Measurements from ENCODE around the gene ZDHHC20.
A peak's percentile ranks its signal among the peaks of the same experiment; 100 is the strongest.

Gene ZDHHC20

DNA sequence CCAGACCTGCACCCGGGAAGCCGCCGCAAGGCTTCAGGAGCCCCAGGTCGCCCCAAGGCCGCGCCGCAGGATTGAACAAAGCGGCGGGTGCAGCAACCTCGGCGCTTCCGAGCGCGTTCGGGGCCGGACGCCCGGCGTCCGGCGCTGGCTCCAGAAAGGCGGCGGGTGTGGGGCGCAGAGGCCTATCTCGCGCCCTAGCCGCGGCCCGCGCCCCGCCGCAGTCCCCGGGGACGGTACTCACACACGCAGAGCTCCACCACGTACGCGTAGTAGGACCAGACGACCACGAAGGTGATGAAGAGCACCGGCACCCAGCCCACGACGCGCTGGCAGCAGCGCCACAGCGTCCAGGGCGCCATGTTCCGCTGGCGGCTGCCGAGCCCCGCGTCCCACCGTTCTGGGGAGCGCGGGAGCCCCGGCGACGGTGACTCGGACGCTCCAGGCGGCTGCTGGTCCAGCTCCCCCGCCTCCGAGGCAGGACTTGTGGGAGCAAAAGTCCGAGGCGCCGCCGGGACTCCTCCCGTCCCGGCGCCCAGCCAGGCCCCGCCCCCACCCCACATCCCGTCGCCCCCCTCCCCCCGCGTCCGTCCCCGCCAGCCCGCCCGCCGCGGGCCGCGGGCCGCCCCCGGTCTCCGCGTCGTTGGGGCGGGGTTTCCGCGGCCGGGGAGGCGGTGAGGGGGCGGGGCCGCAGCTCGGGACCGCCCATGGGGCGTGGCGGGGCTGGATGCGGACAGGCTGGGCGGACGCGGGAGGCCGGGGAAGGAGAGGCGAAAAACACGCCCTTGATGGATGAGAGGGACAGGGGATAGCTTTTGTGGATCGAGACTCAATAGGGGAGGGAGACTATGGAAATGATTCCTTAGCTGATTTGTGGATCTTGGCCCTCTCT is at the start of gene ZDHHC20:
Gene ZDHHC20 (minus strand): TSS at position 491 of the 889 bp plus-strand sequence. CDS start 132 bp downstream, at position 359.
- DNase-seq = peak; percentile 88

DNA sequence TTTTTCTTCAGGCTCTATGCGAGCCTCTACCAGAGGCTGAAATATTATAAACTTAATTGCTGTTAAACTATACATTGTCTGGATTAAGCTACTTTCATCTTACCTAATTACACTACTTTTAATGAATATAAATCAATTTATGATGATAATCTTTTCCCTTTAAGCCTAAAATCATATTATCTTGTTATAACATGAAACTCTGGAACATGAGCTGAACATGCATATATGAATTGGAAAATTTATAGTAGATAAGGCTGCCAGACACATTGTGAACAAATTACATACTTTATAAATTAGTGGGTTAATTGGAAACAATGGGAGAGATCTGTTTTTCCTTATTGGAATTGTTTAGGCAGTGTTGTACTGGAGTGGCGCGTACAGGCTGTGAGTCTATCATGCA is 45.3 kb upstream of the ZDHHC20 start:
- no peak for DNase-seq

DNA sequence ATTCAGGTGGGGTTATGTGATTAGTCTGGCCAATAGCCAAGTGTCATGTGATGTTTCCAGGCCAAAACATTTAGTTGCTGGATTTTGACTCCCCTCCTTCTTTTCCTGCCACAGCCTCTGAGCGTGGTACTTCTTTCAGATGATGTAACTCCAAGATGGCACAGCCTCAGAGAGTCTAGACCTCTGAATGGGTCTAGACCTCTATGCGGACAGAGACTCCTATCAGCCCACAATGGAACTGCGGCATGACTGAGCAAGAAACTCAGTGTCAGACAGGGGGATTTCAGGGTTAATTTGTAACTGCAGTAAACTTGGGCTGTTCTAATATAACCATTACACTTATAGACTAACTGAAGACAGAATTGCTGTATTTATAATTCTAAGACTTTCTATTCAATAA is 42.6 kb upstream of the ZDHHC20 start:
- DNase-seq = no peak

- DNase-seq = no peak
Measured at GRCh38 chr13:21486322-21486721, 27.2 kb upstream of the ZDHHC20 start.

- no peak for DNase-seq
Measured at GRCh38 chr13:21483748-21484147, 24.6 kb upstream of the ZDHHC20 start.

GRCh38 chr13:21481359-21481758 is 22.3 kb upstream of the ZDHHC20 start:
- DNase-seq = no peak

DNA sequence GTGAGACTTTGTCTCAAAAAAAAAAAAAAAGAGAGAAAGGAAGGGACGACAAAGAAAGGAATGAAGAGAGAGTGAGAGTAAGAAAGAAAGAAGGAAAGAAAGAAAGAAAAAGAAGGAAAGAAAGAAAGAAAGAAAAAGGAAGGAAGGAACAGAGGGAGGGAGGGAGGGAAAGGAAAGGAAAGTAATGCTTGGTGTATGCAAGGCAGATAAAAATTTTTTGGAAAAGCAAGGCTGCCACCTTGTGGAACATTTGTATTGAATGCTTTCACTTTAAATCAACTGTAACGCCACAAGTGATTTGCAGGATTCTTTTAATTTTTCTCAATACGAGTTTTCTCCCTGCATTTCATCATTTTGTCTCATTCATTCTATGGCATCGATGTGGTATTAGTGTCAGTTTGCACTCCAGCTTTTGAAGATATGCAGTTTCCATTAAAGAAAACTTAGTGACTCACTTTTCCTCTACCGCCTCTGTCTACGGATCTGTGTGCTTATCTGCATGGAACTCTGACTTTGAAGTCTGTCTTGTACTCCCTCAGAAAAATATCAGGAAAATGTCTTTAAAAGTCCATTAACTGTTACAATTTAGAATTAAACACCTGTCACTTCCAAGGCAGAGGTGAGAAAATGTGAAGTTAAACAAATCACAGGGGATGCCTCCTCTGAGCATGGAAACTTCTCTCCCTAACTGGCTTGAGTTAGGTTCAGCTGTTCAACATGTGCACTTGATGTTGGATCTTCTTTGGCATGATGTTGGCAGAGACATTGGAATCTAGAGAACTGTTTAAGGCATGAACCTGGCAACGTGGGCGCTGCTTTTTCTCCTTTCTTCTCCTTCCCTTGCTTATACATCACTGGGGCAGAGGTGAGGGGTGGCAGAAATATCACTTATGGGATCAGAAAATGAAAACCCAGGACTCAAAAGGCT is 20.0 kb upstream of the ZDHHC20 start:
- DNase-seq = no peak

DNA sequence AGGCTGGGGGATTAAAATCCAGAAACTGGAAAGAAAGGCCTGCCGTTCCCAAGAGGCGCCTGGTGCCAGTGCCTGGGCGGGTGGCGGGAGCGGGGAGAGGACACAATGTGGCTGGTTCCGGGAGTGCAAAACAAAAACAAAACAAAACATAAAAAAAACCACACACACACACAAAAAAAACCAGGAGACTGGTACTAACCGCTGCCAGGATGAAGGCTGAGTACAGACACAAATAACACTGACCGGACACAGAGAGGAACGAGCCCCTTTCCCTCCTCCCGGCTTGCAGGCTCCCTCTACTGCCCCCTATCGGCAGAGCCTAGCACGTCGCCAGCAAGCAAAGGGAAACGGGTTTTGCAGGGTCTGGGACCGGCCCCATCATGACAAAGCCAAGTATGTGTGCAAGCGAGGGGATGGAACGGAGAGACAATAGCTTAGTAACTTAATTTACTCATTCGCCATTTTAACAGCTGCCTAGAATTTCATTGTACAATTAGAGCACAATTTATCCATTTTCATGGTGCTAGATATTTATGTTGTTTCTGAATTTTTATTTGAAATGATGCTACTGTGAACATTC is 17.9 kb upstream of the ZDHHC20 start:
- peak; percentile 78 for DNase-seq

GRCh38 chr13:21475115-21475514 is 16.0 kb upstream of the ZDHHC20 start:
- DNase-seq = no peak

GRCh38 chr13:21470785-21471184 is 11.7 kb upstream of the ZDHHC20 start:
- DNase-seq = no peak

DNA sequence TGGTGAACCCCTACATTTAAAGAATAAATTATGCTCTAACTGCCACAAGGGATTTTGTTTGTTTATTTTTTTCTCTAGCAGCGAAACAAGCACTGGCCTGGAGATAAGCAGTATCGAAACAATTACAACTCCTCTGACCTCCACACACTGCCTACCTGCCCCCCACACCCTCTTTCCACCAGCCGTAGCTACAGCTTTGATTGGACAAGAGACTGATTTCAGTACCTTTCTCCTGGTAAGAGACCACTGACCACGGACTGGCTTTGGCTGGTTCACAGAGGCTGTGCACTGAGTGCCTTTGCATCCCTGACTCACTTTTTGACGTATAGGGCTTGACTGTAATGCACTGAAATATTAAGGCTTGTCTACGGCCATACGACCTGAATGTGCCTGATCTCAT is 7.4 kb upstream of the ZDHHC20 start:
- no peak for DNase-seq

DNA sequence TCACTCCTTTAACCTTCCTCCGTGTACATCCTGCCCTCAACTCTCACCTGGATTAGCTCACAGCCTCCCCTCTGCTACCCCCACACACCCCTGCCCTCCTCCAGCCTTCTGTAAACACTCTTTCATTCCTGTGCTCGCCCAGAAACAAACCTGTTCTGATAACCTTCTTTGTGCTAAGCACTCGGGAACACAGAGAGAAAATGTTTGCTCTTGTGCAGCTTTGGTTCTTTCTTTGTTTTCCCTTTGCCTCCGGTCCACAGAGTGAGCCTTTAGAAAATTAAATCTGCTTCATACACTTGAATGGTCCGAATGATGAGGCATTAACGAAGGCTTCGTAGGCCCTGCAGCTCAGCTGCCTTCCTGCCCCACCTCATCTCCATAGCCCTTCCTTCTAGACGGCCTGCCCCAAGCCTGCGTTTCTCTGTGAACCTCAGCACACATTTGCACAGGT is 6.6 kb upstream of the ZDHHC20 start:
- no peak for DNase-seq

DNA sequence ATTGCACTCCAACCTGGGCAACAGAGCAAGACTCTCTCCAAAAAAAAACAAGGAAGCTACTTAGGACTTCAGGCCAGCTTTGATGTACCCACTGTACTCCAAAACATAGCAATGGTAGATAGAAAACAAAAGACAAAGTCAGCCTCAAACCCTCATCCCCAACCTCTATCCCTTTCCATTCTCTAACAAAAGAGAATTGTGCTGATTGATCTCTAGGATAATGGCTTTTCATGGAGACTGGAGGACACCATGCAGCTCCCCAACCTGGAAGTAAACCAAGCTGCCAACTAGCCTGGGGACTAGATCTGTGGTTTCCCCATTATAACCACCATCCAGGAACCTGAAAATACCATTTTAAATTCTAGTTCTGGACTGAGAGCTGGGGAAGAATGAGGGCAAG is 4.3 kb upstream of the ZDHHC20 start:
- no peak for DNase-seq

DNA sequence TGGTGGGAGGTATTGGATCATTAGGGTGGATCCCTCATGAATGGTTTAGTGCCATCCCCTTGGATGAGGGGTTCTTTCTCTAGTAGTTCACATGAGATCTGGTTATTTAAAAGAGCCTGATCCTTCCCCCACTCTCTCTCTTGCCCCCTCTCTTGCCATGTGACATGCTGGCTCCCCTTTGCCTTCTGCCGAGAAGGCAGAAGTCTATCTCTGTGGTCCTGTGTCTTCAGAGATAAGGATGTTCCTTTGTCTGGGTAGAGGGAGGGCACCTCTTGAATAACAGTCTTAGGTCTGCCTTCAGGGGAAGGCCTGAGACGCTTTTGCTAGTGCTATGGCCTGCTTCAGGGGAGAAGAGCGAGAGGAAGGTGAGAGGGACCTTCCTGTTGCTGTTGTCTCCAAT is 2.0 kb upstream of the ZDHHC20 start:
- no peak for DNase-seq

GRCh38 chr13:21458451-21458812 is 671 bp downstream of the ZDHHC20 start:
- peak; percentile 46 for DNase-seq

DNA sequence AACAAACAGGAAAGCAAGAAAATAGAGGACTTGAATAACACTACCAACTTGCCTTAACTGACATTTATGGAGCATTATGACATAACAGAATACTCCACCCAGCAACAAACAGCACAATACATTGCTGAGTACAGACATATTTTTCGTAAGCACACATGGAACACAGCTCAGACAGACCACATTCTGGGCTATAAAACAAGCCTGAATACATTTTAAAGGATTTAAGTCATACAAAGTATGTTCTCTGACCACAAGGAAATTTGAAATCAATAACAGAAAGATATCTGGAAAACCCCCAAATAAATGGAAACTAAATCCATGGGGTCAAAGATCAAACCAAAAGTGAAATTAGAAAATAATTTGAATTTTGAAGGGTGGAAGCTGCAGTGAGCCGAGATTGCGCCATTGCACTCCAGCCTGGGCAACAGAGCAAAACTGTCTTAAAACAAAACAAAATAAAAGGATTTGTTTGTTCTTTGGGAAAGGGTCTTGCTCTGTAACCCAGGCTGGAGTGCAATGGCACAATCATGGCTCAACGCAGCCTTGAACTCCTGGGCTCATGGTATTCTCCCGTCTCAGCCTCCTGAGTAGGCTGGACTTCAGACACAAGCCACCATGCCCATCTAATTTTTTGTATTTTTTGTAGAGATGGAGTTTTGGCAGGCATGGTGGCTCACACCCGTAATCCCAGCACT is 5.6 kb downstream of the ZDHHC20 start:
- DNase-seq = no peak

- no peak for DNase-seq
Measured at GRCh38 chr13:21450936-21451335, 8.2 kb downstream of the ZDHHC20 start.

- no peak for DNase-seq
Measured at GRCh38 chr13:21446656-21447055, 12.4 kb downstream of the ZDHHC20 start.

GRCh38 chr13:21445759-21446158 is 13.3 kb downstream of the ZDHHC20 start:
- DNase-seq = no peak

DNA sequence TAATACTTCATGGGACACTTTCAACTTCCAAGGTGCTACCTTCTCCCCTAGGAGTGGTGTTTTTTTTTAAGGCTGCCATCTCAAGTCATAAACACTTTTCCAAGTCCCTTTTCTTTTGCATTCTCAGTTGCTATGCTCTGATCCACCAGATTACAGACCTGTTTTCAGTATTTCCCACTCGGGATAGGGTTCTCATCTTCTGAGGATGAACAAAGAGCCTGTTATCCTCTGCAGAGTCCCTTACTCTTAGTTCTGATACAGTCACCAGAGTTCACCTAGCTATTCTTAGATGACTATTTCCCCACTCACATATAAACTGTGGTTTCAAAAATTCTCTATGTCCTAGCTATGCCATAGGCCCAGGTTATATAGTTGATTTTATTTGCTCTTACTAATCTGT is 15.9 kb downstream of the ZDHHC20 start:
- DNase-seq = no peak

DNA sequence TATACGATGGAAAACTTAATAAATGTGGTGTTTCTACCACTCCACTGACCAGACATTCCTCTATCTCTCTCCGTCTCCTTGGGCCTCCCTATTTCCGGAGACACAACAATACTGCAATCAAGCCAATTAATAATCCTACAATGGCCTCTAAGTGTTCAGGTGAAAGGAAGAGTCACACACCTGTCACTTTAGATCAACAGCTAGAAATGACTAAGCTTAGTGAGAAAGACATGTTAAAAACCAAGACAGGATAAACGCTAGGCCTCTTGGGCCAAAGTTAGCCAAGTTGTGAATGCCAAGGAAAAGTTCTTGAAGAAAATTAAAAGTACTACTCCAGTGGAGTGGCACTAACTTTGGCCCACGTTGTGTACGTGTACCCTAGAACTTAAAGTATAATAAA is 22.5 kb downstream of the ZDHHC20 start:
- no peak for DNase-seq

- peak; percentile 79 for DNase-seq
Measured at GRCh38 chr13:21435687-21436151, 23.4 kb downstream of the ZDHHC20 start.

- no peak for DNase-seq
Measured at GRCh38 chr13:21435231-21435630, 23.9 kb downstream of the ZDHHC20 start.
